RWPE1 (cell line): ENCODE data around the gene P3H2.

Source experiments
- CTCF ChIA-PET: fragments of 350-600 bp; sonication (Branson Sonifier 250); formaldehyde crosslinking; extraction: SDS; loops from one replicate; lab custom pipeline; 2021; lab: Yijun Ruan, JAX
- POLR2A ChIA-PET: fragments of 400-600 bp; formaldehyde crosslinking; extraction: SDS; loops from one replicate; lab custom pipeline; 2020; ENCODE audit warnings: antibody characterized with exemption; ENCODE audit not compliant: low non-redundant PET; lab: Yijun Ruan, JAX
- DNase-seq: peaks from one replicate; pipeline ENCODE4 v3.0.0; 2012; ENCODE audit warnings: low spot score
- H3K27ac ChIP-seq: fragments of 450-650 bp; 2 replicates; pipeline ENCODE4 v1.5.1; 2017
- TF ChIP-seq, protein P1 (sequence below): fragments of 450-650 bp; conservative IDR thresholded peaks from 2 replicates; pipeline ENCODE4 v1.5.1; 2017; ENCODE audit warnings: low read depth, mild to moderate bottlenecking

P3H2 gene

DNA sequence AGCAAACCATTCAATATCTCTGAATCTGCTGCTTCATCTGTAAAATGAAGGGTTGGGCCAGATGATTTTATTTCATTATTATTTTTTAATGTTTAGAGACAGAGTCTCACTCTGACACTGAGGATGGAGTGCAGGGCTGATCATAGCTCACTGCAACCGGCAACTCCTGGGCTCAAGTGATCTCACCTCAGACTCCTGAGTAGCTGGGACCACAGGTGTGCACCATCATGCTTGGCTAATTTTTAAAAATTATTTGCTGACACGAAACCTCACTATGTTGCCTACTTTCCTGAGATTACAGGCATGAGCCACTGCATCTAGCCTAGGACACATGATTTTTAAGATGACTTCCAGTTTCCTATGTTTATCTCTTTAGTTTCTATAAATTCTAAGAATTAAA lies 105.8 kb downstream of the P3H2 start:
- DNase-seq, result no peak
- TF ChIP-seq, protein P1, sequence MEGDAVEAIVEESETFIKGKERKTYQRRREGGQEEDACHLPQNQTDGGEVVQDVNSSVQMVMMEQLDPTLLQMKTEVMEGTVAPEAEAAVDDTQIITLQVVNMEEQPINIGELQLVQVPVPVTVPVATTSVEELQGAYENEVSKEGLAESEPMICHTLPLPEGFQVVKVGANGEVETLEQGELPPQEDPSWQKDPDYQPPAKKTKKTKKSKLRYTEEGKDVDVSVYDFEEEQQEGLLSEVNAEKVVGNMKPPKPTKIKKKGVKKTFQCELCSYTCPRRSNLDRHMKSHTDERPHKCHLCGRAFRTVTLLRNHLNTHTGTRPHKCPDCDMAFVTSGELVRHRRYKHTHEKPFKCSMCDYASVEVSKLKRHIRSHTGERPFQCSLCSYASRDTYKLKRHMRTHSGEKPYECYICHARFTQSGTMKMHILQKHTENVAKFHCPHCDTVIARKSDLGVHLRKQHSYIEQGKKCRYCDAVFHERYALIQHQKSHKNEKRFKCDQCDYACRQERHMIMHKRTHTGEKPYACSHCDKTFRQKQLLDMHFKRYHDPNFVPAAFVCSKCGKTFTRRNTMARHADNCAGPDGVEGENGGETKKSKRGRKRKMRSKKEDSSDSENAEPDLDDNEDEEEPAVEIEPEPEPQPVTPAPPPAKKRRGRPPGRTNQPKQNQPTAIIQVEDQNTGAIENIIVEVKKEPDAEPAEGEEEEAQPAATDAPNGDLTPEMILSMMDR, result no peak
- H3K27ac ChIP-seq, result no peak overlapping the region
- ChIA-PET POLR2A (no interaction called here), CTCF (no interaction called here)

DNA sequence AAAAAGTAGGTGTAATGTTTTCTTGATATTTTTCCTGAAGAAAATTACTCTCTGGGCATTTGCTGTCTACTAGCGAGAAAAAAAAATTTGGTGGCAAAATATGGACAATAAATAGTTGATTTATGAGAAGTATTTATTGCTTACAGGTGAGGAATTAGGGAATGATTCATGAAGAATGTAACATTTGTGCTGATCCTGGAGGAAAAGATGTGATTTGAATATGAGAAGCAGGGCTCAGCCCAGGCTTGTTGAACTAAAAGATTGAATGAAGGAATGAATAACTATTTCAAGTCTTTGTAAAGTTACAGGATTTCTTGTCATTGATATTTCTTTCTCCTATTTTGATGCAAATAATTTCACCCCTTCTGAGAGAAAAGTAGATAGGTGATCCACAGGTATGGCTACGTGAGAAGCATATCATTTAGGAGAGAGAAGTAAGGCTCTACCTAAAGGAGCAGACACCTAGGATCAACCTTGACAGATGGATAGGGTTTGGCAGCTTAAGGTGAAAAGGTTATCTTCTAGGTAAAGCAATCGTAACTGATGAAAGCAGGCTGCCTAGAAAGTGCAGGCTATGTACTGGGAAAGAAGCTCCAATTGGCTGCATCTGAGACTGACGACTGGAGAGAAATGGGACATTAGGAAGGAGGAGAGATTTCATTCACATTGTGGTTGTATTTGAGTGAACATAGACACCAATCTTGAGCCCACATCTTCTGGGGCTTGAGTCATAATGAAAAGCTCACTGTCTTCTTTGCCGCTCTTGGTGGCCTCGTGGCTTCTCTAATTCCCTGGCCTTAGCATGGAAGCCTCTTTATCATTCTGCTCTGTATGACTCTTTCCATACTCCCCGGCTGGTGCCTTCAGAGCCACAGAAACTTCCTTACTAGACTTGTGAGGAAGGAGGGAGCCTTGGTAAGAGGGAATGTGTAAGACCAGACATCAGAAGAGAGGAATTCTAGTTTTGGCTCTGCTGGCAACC lies 106.5 kb downstream of the P3H2 start:
- DNase-seq, result peak; percentile 34
- H3K27ac ChIP-seq, result no peak overlapping the region
- TF ChIP-seq, protein P1, result no peak
- CTCF ChIA-PET, result interaction anchor here (0.6 to 1.0 kb wide), 2 partner anchors 9 to 24 kb away, joined by 3 to 4 read pairs; no protein-coding TSS in a partner anchor
- POLR2A ChIA-PET, result no interaction called here

DNA sequence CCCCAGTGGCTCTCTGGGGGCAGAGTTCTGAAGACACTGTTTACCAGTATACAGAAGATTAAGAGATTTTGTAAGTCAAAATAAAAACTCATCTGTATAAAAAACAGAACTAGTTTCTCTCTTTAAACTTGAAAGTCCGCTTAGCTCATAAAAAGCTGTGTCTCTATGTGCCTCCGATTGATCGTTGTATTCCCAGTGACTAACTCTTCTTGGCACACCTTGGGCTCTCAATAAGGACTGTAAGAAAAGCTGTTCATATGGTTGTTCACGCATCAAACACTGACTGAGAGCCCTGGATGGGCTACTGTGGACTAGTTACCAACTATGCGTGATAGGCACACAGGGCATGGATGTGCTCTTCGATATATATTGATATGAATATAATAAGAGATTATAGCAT lies 107.9 kb downstream of the P3H2 start:
- CTCF ChIA-PET, result interaction anchor here (0.6 to 1.6 kb wide), 3 partner anchors 52 to 226 kb away, joined by 3 to 6 read pairs (median 3); no protein-coding TSS in a partner anchor
- TF ChIP-seq, protein P1, result no peak
- POLR2A ChIA-PET, result interaction anchor here (0.7 kb wide), 1 partner anchor 50 kb away, joined by 5 read pairs; no protein-coding TSS in a partner anchor
- no peak overlapping the region for H3K27ac ChIP-seq
- DNase-seq, result peak; percentile 16

DNA sequence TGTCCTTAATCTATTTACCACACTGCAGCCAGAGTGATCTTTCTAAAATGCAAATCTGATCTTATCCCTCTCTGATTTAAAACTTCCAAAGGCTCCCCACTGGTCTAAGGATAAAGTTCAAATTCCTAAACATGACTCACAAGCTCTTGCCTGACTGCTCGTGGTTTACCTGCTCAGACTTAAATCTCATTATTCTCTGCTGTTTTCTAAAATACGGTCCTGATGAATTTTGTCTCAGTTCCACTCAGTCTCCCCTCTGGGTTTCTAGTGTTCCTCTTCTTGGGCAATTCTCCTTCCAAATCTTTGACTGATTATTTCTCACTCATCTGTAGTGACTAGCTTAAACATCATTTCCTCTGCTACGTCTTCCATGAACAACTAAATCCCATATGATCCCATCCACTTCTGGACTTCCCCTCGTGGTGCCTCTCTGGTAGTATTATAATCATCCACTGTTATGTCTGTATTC lies 108.3 kb downstream of the P3H2 start:
- ChIA-PET CTCF (interaction anchor here (0.6 to 1.6 kb wide), 4 partner anchors 51 to 225 kb away, joined by 3 to 6 read pairs (median 3); no protein-coding TSS in a partner anchor), POLR2A (interaction anchor here (0.5 to 0.7 kb wide), 2 partner anchors 50 to 223 kb away, joined by 5 read pairs; no protein-coding TSS in a partner anchor)
- DNase-seq, result peak; percentile 72
- TF ChIP-seq, protein P1, result no peak
- no peak overlapping the region for H3K27ac ChIP-seq

DNA sequence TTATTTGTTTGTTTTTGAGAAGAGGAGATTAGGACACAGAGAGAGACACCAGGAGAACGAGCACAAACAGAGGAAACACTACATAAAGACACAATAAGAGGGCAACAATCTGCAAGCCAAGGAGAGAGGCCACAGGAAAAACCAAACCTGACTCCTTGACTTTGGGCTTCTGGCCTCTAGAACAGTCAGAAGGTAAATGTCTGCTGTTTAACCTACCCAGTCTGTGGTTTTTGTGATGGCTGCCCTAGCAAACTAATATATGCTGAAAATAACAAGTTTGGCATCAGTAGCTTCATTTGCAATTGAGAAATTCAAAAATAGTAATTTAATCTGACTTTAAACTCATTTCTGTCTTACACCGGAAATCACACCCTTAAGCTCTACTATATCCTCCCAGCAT lies 110.2 kb downstream of the P3H2 start:
- TF ChIP-seq, protein P1, result no peak
- ChIA-PET CTCF (no interaction called here), POLR2A (no interaction called here)
- no peak overlapping the region for H3K27ac ChIP-seq
- DNase-seq, result no peak

DNA sequence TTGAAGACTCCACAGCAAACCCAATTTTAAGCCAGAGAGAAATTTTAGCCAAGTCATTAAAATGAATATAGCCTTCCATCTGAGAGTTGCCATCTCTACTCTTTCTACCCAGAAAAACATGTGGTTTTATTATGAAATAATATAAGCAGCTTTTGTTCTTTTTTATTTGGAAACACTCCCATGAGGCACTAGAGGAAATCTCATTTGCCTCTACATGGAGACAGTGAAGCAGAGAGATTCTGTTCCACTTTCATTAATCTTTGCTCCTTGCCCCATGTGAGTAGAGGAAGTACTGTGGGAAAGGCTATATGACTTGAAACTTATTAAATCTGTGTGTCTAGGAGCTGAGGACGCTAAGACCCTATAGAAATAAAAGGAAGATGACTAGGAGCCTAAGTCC lies 111.1 kb downstream of the P3H2 start:
- ChIA-PET POLR2A (no interaction called here), CTCF (no interaction called here)
- TF ChIP-seq, protein P1, result no peak
- no peak overlapping the region for H3K27ac ChIP-seq
- no peak for DNase-seq
